GM18502 (cell line): ENCODE results near the gene GADL1.

ENCODE experiments used
- ATAC-seq: cut with Tn5 transposase; IDR thresholded peaks from one replicate; pipeline ENCODE4 v1.9.1; 2021; ENCODE audit warnings: mild to moderate bottlenecking; ENCODE audit not compliant: unreplicated experiment, poor library complexity

Gene GADL1

DNA sequence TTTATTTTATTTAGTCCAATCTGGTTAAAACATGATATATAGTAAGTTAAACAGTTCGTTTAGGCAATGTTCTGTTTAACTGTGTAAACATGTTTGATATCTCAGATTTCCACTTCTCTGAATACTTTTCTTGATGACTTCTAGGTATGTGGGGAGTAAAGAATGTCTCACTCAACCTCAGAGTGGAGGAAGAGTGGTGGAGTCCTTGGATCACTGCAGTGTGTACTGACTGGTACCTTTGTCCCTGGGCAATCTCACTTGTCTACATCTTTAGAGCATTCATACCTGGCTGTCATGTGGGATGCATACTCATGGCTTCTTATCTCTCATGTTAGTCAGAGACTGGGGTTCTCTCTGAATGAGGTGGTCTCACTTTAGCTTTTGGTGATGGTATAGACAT is 15.6 kb downstream of the GADL1 start:
- ATAC-seq: no peak

DNA sequence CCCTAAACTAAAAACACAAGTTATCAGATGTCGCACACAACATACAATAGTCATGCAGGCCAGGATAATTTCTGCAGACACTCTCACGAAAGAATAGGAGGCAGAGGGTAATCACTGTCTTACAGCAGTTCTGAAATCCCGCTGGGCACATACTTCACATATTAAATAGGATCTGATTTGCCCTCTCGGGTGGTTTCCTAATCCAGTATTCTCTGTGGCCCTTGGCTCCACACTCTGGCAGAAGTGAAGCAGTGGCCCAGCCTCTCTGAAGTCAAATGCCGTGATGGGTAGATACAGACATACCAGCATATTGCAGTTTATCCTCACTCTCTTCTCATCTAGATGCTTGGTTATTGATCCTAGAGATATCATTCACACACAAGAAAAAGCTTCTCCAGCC is 19.0 kb downstream of the GADL1 start:
- ATAC-seq: no peak

DNA sequence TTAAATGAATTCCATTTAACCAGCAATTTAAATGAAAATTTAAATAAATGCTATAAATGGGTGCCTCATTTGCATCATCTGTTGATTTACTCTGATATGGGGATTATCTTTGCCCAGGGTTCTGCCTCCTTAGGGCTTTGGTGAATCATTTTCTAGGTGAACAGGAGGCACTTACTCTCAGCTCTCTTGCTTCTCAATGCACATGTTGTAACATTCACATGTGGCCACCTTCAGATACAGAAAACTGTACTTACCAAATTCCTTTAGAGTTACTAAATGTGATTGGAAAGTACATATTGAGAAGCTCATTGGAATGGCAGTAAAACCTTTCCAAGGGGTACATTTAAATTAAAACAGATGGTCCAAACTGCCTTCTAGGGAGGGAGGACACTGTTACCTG is 20.8 kb downstream of the GADL1 start:
- ATAC-seq: no peak

DNA sequence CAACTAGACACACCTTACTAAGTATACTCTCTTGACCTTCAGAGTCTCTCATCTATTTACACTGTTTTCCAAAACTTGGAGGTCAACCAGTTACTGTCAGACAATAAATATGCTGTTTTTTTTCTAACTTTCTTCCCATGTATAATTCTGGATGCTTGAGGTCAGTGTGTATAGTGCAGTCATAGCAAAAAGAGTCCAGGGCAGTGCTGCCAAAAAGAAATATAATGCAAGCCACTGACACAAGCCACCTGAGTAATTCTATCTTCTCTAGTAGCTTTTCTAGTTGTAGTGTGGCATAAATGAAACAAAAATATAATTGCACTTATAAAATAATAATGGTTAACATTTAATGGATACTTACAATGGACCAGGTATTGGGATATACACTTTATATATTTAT is 21.6 kb downstream of the GADL1 start:
- no peak for ATAC-seq

DNA sequence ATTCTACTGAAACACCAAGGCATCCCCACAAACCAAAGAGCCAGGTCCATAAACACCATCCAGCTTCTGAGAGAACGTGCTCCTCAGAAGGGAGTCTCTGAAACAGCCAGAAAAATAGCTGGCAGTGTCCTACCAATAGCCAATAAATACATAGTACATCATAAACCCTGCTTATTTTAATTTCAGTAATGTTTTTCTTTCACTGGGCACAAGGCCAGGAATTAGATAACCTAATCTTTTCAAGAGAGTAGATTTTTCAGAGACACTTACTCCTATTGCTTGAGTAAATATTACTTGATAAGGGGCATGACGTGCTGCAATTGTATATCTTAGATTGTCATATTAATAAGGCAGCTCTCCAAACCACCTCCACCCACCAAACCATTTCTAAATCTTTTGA is 22.7 kb downstream of the GADL1 start:
- ATAC-seq: no peak

DNA sequence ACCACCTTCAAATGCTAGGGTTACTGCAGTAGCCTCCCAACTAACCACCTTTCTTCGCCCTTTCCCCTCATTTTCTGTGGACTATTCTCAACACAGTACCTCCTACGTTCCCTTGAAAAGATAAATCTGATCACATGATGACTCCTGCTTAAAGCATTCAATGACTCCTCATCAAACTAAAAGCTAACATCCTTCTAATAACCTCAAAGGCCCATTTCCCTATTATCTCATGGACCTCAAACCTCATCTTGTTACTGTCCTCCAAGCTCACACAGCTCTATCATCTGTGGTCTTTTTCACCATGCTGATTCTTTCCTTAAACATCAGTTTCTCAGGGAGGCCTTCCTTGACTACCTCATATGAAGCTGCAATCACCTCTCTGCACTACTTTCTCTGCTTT is 29.6 kb downstream of the GADL1 start:
- no peak for ATAC-seq

DNA sequence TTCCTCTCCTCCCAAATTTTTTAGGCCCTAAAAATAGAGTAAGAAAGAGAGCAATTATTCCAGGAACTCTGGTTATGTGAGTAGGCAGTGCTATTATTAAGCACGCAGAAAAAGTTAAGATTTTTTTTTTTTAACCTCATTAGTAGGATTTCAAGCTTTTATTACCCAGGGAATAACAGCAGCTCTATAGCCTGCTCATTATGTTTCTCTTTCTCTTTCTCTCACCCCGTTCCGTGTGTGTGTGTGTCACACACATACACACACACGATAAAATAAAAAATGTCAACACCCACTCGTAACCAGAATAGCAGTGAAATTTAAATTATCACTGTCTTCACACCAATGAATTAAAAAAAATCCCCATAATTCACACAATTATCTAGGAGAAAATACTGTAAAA is 30.3 kb downstream of the GADL1 start:
- ATAC-seq: no peak

DNA sequence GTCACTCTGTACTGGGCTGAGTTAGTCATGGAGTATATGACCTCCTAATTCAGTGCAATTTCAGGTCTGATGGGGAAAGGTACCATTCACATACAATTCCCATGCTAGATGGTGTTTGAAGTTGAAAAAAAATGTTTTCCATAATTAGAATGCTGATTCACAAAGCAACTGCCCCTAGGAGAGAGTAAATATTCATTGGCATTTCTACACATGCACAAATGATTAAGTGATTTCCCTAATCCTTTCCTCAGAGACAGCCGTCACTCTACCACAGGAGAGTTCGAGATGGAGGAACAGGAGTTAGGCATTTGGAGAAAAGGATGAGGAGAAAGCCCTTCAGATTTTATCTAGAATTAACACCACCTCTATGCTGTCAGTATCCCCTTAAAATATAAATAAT is 32.5 kb downstream of the GADL1 start:
- ATAC-seq: no peak

DNA sequence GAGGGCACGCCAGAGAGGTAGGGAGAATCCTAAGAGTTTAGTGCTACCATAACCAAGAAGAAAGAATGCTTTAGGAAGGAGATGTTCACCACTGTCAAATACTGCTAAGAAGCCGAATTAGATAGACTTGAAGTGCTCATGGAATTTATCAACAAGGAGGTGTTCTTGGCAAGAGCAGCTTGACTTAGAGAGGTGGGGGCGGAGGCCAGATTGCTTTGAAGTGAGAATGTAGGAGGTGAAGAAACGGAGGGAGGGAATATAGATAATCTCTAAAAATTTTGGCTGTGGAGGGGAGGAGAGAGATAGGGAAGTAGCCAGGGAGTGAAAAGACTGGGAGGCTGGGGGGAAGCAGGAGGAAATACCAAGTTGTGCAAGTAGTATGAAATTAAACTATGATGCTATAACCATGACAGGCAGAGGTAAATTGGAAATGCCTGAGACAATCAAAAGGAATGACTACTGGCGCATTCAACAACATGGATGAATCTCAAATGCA is 35.5 kb downstream of the GADL1 start:
- no peak for ATAC-seq

DNA sequence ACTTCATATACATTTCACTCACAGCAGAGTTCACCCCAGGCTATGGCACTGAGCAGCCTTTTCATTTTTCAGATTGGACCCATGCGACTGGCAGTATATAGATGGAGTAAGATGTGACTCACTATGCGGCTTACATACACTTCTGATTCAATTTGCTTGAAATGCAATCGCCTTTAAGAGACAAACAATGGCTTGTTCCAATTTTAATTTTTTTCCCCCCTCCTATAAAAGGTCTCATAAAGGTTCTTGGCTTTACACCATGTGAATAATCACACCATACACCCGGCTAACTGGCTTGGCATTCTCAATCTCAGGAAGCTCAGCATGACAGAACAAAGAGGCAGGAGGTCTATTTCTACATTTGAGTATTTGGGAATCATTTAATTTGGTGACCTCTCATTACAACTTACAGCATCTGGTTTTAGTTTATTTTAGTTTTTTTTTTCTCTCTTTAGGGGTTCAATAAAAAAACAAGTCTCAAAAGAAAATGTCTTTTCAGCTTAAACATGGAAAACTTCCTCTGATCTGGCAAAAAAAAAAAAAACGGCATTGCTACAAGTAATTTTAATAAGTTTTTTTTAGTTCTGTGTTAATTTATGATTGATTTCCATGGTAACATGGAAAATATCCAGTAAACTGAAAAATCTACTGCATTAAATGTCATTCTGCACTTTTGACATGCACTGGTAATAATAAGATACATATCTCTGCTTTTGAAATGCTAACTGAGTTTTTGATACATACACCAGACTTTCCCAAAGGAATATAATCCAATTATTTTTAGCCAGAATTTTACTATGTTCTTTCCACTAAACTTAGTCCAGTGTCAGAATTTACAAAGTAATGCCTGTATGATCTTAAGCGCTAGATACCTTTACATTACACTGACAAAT is 38.8 kb downstream of the GADL1 start:
- no peak for ATAC-seq

DNA sequence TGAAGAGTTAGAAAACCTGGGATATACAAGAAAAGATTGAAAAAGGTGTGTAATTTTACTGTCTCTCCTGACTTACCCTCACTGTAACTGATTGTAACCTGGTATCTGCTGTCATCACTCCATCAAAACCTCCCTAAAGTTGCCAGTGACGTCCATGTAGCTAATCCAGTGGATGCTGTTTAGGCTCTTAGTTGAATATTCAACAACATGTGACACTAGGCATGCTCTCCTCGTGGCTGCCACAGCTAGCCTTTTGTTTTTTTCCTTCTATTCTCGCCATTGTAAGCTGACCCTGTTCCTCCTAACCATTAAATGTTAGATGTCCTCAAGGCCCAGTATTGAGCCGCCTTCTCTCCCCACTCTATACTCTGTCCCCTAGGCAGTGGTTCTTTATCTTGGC is 41.6 kb downstream of the GADL1 start:
- no peak for ATAC-seq

DNA sequence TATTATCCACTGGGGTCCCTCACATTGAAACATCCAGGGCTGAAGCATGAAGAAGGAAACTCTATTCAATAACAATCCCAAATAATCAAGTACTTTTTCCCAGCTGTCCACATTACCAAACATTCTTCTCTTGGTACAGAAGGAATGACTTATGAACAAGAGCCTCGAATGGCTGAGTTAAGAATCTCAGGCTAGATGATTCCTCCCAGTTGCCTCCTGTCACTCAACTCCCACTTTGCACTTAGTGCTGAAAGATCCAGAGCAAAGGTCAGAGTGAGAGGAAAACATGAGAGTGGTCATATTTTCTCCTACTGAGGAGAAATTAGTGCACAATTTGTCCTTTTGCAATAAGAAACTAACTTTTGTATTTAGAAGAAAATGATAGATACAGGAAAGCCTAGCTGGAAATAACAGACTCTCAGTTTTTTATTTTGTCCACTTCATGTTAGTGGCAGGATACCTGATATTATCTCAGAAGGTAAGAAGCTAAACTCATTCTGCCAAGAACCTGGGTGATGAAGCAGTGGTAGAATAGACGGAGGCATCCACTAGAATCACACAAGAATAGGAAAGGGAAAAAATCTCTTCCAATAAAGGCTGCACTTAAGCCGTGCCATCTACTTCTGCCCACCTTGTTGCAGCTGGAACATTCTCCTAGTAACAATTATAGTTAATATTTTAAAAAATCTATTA is 46.2 kb downstream of the GADL1 start:
- ATAC-seq: no peak

DNA sequence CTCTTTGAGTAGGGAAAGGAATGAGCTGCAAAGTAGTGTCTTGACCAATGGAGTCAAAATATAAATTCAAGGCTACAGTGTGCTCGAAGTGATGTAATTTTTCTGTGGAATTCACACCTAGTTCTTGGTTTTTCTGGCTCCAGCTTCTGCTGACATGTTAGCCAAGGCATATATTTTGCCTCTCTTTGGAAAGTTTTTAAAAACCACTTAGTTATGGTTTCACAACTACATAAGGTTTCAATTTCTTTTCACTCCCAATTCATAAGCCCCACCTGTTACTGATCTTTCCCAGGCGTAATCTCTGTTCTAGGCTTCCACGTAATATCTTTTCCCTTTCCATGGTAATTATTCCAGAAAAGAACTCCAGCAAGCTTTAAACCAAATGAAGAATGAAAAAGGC is 46.9 kb downstream of the GADL1 start:
- ATAC-seq: no peak

DNA sequence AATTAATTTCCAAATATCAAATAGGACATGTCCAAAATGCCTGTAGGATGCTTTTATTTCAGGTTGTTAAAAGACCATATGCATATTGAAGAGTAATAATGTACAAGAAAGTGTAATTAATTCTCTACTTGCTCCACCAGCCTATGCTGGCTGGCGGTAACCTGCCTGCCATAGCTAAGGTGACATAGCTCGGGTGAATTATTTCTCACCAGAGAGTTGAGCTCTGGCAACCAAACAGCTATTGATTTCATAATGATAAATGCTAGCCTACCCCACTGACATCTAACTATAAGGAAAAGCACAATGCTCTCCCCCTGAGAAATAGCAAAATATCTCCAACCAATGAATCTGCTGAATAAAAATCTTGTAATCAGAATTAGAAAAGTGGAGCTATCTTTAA is 48.9 kb downstream of the GADL1 start:
- no peak for ATAC-seq

DNA sequence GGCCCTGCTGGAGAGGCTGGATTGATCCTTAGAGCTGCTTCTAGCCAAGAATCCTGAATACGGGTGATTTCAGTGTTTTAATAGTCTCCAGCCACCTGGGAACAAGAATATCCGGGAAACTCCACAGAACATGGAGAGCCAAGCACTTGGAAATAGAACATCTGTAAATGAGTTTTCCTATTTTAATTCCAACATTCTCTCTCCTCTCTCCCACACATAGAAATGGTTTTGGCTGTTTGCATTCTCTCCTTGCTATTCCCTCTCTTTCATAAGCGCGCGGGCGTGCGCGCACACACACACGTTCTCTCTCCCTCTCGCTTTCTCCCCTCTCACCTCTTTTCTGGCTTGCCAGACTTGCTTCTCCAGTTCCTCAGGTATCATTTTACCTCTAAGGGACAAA is 50.6 kb downstream of the GADL1 start:
- no peak for ATAC-seq

DNA sequence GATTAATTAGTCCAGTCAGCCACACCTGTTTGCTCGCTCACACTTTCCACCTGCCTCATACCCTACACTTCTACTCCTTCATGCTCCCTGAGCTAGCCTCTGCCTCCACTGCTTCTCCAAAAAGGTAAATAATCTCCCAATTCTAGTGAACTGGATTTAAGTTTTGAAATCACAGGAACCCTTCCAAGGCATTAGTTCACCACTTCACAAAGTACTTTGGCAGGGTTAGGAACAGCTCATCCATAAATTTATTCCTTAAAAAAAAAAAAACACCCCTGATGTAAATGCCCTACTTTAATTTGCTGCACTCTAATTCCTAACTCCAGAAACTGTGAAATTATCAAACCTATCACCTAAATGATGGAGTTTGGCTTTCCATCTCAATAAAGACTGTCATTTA is 58.3 kb downstream of the GADL1 start:
- ATAC-seq: no peak

DNA sequence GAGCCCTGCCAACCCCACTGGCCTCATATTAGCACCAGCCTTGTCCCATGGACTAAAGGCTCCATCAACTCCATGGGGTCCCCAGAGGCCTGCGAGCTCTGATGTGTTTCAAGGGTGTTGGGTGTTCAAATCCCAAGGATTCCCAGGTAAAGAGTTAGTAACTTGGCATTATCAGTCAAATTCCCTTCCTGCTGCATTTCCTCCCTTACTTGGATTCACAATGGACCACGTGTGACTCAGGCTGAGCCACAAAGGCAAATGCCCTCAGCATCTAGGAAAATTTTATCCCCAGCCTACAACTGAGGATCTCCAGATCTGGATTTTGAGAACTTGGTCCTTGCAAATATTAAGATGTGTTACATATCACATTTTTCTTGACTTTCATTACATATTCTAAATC is 58.8 kb downstream of the GADL1 start:
- no peak for ATAC-seq

DNA sequence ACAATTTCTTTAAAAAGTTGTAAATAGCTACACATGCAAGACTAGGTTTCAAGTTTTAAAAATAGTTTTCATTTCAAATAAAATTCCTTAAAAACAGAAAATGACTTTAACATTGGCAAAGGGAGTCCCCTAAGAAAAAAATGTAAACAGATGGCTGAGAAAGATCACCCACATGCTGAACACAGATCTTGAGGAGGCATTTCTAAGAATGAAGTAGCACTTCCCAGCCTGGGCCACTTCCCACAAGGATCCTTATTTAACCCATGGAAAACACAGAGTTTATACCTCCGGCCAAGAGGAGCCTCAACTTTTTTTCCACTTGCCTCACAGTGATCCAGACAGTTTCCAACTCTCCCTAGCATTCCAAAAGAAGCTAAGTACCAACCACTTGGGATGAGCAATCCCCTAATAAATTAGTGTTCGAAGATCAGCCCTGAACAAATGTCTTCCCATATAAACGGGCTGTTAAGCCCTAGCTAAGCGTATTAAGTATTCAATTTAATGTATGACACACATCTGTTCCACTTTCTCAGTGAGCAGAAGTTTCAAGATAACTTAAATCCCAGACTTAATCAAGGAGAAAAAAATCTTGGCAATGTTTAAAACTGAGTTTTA is 61.4 kb downstream of the GADL1 start:
- no peak for ATAC-seq

DNA sequence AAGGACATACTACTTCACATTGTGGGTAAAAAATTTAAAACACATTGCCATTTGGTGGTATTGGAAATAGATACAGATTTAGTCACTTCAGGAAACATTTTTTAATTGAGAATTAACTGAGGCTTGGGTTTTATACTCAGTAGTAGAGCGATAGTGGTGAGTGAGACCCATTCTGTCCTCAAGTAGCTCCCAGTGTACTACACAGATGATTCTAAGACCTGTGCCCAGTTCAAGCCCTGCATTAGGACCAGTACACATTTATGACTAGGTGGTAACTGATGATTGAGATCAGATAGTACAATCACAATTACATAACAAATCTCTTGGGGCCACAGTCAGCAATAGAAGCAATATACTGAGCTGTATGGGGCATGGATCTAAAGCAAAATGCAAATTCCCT is 67.4 kb downstream of the GADL1 start:
- ATAC-seq: no peak

DNA sequence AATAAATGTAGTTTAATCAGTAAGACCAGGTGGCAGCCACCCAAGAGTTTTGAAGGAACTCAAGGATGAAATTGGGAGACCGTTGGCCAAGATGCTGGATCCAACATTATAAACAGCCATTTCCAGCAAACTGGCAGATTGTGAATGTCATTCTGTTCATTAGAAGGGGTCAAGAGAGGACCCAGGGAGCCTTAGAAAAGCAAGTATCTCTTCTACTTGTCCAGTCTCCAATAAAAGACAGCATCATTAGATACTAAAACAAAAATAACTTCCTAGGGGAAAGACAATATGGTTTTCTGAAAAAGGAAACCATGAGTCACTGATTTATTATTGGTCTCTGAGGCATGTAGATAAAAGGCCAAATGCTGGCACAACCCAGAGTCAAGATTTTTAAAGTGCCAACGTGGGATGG is 67.9 kb downstream of the GADL1 start:
- ATAC-seq: no peak

DNA sequence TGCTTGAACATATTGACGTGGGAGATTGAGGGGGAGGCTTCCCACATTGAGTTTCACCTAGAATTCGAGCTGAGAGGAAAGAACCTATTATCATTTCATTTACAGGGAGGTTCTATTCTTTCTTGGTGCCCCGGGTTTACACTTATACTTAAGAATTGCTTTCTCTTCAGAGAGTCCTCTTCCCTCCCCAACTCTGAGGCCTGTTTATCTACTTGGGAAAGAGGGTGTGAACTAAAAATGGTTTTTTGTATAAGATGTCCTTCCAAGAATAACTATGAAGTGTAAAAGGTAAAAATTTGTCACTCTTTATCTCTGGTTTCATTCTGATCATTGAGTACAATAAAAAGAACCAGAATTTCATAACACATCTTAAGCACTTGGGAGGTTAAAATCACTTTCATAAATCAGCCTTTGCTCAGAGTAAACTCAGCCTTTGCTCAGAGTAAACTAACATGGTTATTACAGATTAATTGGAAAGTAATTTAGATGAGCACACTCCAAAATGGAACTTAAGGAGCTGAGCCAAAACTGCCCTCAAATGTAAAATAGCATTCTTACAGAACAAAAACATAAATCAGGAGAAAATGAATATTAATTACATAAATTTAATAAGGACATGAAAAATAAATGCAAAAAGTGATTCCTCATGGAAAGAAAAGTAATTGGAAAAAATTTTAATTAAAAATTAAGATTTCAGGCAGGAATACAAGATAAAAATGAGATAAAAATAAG is 75.2 kb downstream of the GADL1 start:
- ATAC-seq: no peak
